Activated CD4-positive, CD25-positive, alpha-beta regulatory T cell treated with anti-CD3 and anti-CD28 coated beads, Interleukin-2, amount 50 U/mL, for 16 hours (primary cell): ENCODE measurements around the gene IGF2BP3.

Experiments used
- DNase-seq: peaks from one replicate; pipeline ENCODE4 v3.0.0-alpha.2; 2020; ENCODE audit warnings: low read depth, low spot score

The IGF2BP3 gene

GRCh38 chr7:23264916-23265458, 205.3 kb downstream of the IGF2BP3 start:
- no peak for DNase-seq

- DNase-seq: peak; percentile 18
Measured at GRCh38 chr7:23261843-23262452, 208.3 kb downstream of the IGF2BP3 start.

GRCh38 chr7:23260371-23260770, 209.9 kb downstream of the IGF2BP3 start:
- no peak for DNase-seq
